SK-N-SH (cell line): Measurements from ENCODE around the gene ZNF608. TPM values are rescaled to one million over a fixed set of nuclear protein-coding genes. Genes with fewer than 3 reads are reported as not detected.

Source experiments
- CTCF ChIA-PET: fragments of 300-600, 350-600 bp; formaldehyde crosslinking; extraction: SDS; loops from one replicate; lab custom pipeline; 2021; lab: Yijun Ruan, JAX
- POLR2A ChIA-PET: fragments of 350-600 bp; sonication (Branson Sonifier 250); formaldehyde crosslinking; extraction: SDS; loops from one replicate; lab custom pipeline; 2020; ENCODE audit warnings: antibody characterized with exemption, inconsistent platforms; lab: Yijun Ruan, JAX
- DNase-seq: peaks from one replicate; pipeline ENCODE4 v3.0.0; 2012
- H2AFZ ChIP-seq: fragments of 200-600 bp; sonication (generic); 2 replicates; pipeline ENCODE4 v1.8.1; 2016; ENCODE audit warnings: antibody characterized with exemption, mild to moderate bottlenecking, low read depth
- H3F3A ChIP-seq: fragments of 200-600 bp; sonication (generic); replicated peaks from 2 replicates; pipeline ENCODE3; 2016; ENCODE audit warnings: antibody characterized with exemption, mild to moderate bottlenecking; ENCODE audit not compliant: insufficient read depth
- H3K27ac ChIP-seq, 2 experiments: fragments of 200-500 bp in 1 of 2; fragments of 200-600 bp in 1 of 2; sonication (Bioruptor generic) in 1 of 2; sonication (generic), shearing (Covaris generic) in 1 of 2; 2 replicates each; pipeline versions ENCODE4 v1.5.1 to v1.6.1; 2014 to 2016; ENCODE audit warnings: low read depth in 2 of 2, inconsistent platforms in 1 of 2, low read length in 1 of 2, mild to moderate bottlenecking in 1 of 2, mixed read lengths in 1 of 2
- H3K27me3 ChIP-seq: fragments of 200-600 bp; sonication (generic), shearing (Covaris generic); 2 replicates; pipeline ENCODE4 v1.6.1; 2016; ENCODE audit warnings: mixed run types; ENCODE audit not compliant: insufficient read depth
- H3K36me3 ChIP-seq, 2 experiments: fragments of 200-500 bp in 1 of 2; fragments of 200-600 bp in 1 of 2; sonication (Bioruptor generic) in 1 of 2; sonication (generic) in 1 of 2; replicated peaks in 1 of 2; 2 replicates each; pipeline versions ENCODE3 to v1.5.1; 2014 to 2016; ENCODE audit warnings: low read length in 1 of 2, mild to moderate bottlenecking in 1 of 2; ENCODE audit not compliant: insufficient read depth in 2 of 2, control insufficient read depth in 1 of 2
- H3K4me1 ChIP-seq, 2 experiments: fragments of 200-500 bp in 1 of 2; fragments of 200-600 bp in 1 of 2; sonication (Bioruptor generic) in 1 of 2; sonication (generic), shearing (Covaris generic) in 1 of 2; 2 replicates each; pipeline versions ENCODE4 v1.5.1 to v1.6.1; 2014 to 2016; ENCODE audit warnings: low read depth in 1 of 2, low read length in 1 of 2, mixed run types in 1 of 2; ENCODE audit not compliant: insufficient read depth in 2 of 2, control insufficient read depth in 1 of 2
- H3K4me2 ChIP-seq: fragments of 200-600 bp; sonication (generic), shearing (Covaris generic); 2 replicates; pipeline ENCODE4 v1.6.1; 2017; ENCODE audit warnings: mixed run types
- H3K4me3 ChIP-seq, 2 experiments: fragments of 200-500 bp in 1 of 2; fragments of 200-600 bp in 1 of 2; sonication (Bioruptor generic) in 1 of 2; sonication (generic), shearing (Covaris generic) in 1 of 2; 2 replicates each; pipeline versions ENCODE4 v1.5.1 to v1.8.1; 2014 to 2016; ENCODE audit warnings: low read depth in 2 of 2, inconsistent platforms in 1 of 2, low read length in 1 of 2, mild to moderate bottlenecking in 1 of 2, mixed read lengths in 1 of 2, moderate library complexity in 1 of 2
- H3K79me2 ChIP-seq: fragments of 200-600 bp; sonication (generic); 2 replicates; pipeline ENCODE4 v1.8.1; 2017; ENCODE audit warnings: mild to moderate bottlenecking; ENCODE audit not compliant: insufficient read depth
- H3K9ac ChIP-seq: fragments of 200-600 bp; sonication (generic); 2 replicates; pipeline ENCODE4 v1.6.1; 2017; ENCODE audit warnings: mixed run types
- H3K9me2 ChIP-seq: fragments of 200-600 bp; sonication (generic); 2 replicates; pipeline ENCODE4 v1.6.1; 2017; ENCODE audit warnings: mixed run types
- H3K9me3 ChIP-seq: fragments of 200-600 bp; sonication (generic); 2 replicates; pipeline ENCODE4 v1.6.1; 2017; ENCODE audit warnings: mixed run types, mild to moderate bottlenecking, moderate library complexity
- H4K20me1 ChIP-seq: fragments of 200-600 bp; sonication (generic); 2 replicates; pipeline ENCODE4 v1.6.1; 2017; ENCODE audit warnings: mild to moderate bottlenecking, mixed run types; ENCODE audit not compliant: insufficient read depth
- EP300 ChIP-seq, 2 experiments: IDR thresholded peaks; 2 replicates each; pipeline versions ENCODE4 v1.4.0 to v1.6.1; 2012; ENCODE audit warnings: borderline replicate concordance in 1 of 2, low read depth in 1 of 2, low read length in 1 of 2
- FOSL2 ChIP-seq: IDR thresholded peaks from 2 replicates; pipeline ENCODE4 v1.4.0; 2012; ENCODE audit warnings: low read depth, mild to moderate bottlenecking, moderate library complexity, borderline replicate concordance
- FOXJ3 ChIP-seq: sonication (generic); formaldehyde crosslinking; IDR thresholded peaks from 2 replicates; pipeline ENCODE4 v1.5.1; 2020; ENCODE audit warnings: mild to moderate bottlenecking, missing genetic modification reagents
- FOXM1 ChIP-seq: IDR thresholded peaks from 2 replicates; pipeline ENCODE4 v1.4.0; 2012; ENCODE audit warnings: low read depth, mild to moderate bottlenecking
- GATA2 ChIP-seq: sonication (generic); formaldehyde crosslinking; IDR thresholded peaks from 2 replicates; pipeline ENCODE4 v1.5.0; 2020; ENCODE audit warnings: mild to moderate bottlenecking, missing genetic modification reagents
- JUND ChIP-seq: IDR thresholded peaks from 2 replicates; pipeline ENCODE4 v1.4.0; 2012
- MXI1 ChIP-seq: IDR thresholded peaks from 2 replicates; pipeline ENCODE4 v1.6.1; 2012; ENCODE audit warnings: mild to moderate bottlenecking, low read depth, low read length, improper control_type of control experiment
- NFIC ChIP-seq: IDR thresholded peaks from 2 replicates; pipeline ENCODE4 v1.4.0; 2012; ENCODE audit warnings: borderline replicate concordance
- POLR2AphosphoS5 ChIP-seq: IDR thresholded peaks from 2 replicates; pipeline ENCODE4 v1.6.1; 2012; ENCODE audit warnings: low read depth, low read length
- RCOR1 ChIP-seq: fragments of 150-350 bp; IDR thresholded peaks from 2 replicates; pipeline ENCODE4 v1.6.1; 2017; ENCODE audit warnings: antibody characterized with exemption, low read length
- SMC3 ChIP-seq: IDR thresholded peaks from 2 replicates; pipeline ENCODE4 v1.6.1; 2012; ENCODE audit warnings: low read depth, low read length, improper control_type of control experiment
- TAF1 ChIP-seq: IDR thresholded peaks from 2 replicates; pipeline ENCODE4 v1.6.1; 2012; ENCODE audit warnings: low read depth, mild to moderate bottlenecking, low read length, moderate library complexity, borderline replicate concordance
- TCF12 ChIP-seq: IDR thresholded peaks from 2 replicates; pipeline ENCODE4 v1.4.0; 2012
- TEAD4 ChIP-seq: IDR thresholded peaks from 2 replicates; pipeline ENCODE4 v1.4.0; 2012; ENCODE audit warnings: mild to moderate bottlenecking, borderline replicate concordance; ENCODE audit not compliant: insufficient read depth
- USF1 ChIP-seq: IDR thresholded peaks from 2 replicates; pipeline ENCODE4 v1.4.0; 2012; ENCODE audit warnings: low read depth, borderline replicate concordance
- ZBTB33 ChIP-seq: IDR thresholded peaks from 2 replicates; pipeline ENCODE4 v1.4.0; 2012; ENCODE audit warnings: low read depth, borderline replicate concordance
- WGBS: methylation state at CpG from one replicate; pipeline ENCODE4 v1.1.6; 2017; ENCODE audit warnings: low lambda C conversion rate; 5-methylcytosine and 5-hydroxymethylcytosine counted together
- polyA plus RNA-seq, 3 experiments: library from polyadenylated mRNA; depleted of rRNA; stranded (reverse); fragments of >200 nt; gene quantifications; 2 replicates each; pipeline ENCODE4 v1.2.3, GENCODE V29; 2012
- TF ChIP-seq, protein P1 (sequence below): fragments of 200-600 bp; sonication (generic); IDR thresholded peaks from 2 replicates; pipeline ENCODE4 v1.6.1; 2017; ENCODE audit warnings: antibody characterized with exemption, mild to moderate bottlenecking, moderate library complexity
- TF ChIP-seq, protein P2 (sequence below): fragments of 150-350 bp; IDR thresholded peaks from 2 replicates; pipeline ENCODE4 v1.6.1; 2017; ENCODE audit warnings: antibody characterized with exemption, low read length, low read depth, borderline replicate concordance
- TF ChIP-seq, protein P3 (sequence below): IDR thresholded peaks from 2 replicates; pipeline ENCODE4 v1.6.1; 2012; ENCODE audit warnings: mild to moderate bottlenecking, low read depth, low read length, moderate library complexity

Gene ZNF608
- polyA plus RNA-seq, 1 of the 3 experiments (the other 2 are of a cell fraction): 4.9 TPM

DNA sequence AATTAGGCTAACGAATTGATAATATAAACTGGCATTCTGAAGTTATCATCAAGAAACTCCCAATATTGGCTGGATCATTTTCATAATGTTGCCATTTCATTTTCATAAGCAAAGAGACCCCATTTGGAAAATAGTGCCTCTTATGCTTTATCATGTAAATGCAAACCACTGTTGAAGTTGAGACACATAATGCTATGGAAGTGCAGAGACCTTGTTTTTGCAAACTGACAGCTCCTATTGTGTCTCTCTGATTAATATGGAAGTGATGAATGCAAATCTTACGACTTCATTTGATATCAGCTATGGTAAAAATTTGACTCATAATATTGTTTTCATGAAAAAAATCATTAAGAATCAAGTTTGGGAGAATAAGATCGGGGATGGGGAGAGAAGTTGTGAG is 25.3 kb upstream of the ZNF608 start:
- Histone ChIP-seq H3K79me2 (no peaks in the 10 kb centered on the region), H4K20me1 (no peaks in the 10 kb centered on the region), H3K9me3 (no peaks in the 10 kb centered on the region), H3K4me1 (peaks cover 0 to 7% of the 10 kb centered on the region in 2 experiments; a peak in 2 of 4 replicates), H2AFZ (no peak overlapping the region), H3K36me3 (no peaks in the 10 kb centered on the region), H3K27ac (no peak overlapping the region), H3K9me2 (no peaks in the 10 kb centered on the region), H3K4me2 (no peak overlapping the region), H3K9ac (no peak overlapping the region), H3F3A (peaks cover 4% of the 10 kb centered on the region), H3K4me3 (no peak overlapping the region), H3K27me3 (no peaks in the 10 kb centered on the region)
- WGBS: 87% methylated on average over 3 of the region's 3 CpGs
- POLR2A ChIA-PET: no interaction called here
- no peak for DNase-seq
- TF ChIP-seq USF1: no peak
- no peak for TF ChIP-seq TAF1
- TF ChIP-seq TCF12: no peak
- TF ChIP-seq MXI1: no peak
- no peak for TF ChIP-seq SMC3
- TF ChIP-seq JUND: no peak
- no peak for TF ChIP-seq NFIC
- TF ChIP-seq POLR2AphosphoS5: no peak
- TF ChIP-seq FOSL2: no peak
- TF ChIP-seq TEAD4: no peak
- no peak for TF ChIP-seq FOXM1
- no peak for TF ChIP-seq ZBTB33
- no peak for TF ChIP-seq EP300 (IDR thresholded peaks at IDR 0.05; ENCODE audit: borderline replicate concordance in 1 of 2, low read depth in 1 of 2, low read length in 1 of 2)
- no peak for TF ChIP-seq RCOR1
- TF ChIP-seq GATA2 (CRISPR knock-in tag): no peak
- TF ChIP-seq, protein P1, sequence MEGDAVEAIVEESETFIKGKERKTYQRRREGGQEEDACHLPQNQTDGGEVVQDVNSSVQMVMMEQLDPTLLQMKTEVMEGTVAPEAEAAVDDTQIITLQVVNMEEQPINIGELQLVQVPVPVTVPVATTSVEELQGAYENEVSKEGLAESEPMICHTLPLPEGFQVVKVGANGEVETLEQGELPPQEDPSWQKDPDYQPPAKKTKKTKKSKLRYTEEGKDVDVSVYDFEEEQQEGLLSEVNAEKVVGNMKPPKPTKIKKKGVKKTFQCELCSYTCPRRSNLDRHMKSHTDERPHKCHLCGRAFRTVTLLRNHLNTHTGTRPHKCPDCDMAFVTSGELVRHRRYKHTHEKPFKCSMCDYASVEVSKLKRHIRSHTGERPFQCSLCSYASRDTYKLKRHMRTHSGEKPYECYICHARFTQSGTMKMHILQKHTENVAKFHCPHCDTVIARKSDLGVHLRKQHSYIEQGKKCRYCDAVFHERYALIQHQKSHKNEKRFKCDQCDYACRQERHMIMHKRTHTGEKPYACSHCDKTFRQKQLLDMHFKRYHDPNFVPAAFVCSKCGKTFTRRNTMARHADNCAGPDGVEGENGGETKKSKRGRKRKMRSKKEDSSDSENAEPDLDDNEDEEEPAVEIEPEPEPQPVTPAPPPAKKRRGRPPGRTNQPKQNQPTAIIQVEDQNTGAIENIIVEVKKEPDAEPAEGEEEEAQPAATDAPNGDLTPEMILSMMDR: no peak
- TF ChIP-seq, protein P2, sequence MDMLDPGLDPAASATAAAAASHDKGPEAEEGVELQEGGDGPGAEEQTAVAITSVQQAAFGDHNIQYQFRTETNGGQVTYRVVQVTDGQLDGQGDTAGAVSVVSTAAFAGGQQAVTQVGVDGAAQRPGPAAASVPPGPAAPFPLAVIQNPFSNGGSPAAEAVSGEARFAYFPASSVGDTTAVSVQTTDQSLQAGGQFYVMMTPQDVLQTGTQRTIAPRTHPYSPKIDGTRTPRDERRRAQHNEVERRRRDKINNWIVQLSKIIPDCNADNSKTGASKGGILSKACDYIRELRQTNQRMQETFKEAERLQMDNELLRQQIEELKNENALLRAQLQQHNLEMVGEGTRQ: no peak
- TF ChIP-seq, protein P3, sequence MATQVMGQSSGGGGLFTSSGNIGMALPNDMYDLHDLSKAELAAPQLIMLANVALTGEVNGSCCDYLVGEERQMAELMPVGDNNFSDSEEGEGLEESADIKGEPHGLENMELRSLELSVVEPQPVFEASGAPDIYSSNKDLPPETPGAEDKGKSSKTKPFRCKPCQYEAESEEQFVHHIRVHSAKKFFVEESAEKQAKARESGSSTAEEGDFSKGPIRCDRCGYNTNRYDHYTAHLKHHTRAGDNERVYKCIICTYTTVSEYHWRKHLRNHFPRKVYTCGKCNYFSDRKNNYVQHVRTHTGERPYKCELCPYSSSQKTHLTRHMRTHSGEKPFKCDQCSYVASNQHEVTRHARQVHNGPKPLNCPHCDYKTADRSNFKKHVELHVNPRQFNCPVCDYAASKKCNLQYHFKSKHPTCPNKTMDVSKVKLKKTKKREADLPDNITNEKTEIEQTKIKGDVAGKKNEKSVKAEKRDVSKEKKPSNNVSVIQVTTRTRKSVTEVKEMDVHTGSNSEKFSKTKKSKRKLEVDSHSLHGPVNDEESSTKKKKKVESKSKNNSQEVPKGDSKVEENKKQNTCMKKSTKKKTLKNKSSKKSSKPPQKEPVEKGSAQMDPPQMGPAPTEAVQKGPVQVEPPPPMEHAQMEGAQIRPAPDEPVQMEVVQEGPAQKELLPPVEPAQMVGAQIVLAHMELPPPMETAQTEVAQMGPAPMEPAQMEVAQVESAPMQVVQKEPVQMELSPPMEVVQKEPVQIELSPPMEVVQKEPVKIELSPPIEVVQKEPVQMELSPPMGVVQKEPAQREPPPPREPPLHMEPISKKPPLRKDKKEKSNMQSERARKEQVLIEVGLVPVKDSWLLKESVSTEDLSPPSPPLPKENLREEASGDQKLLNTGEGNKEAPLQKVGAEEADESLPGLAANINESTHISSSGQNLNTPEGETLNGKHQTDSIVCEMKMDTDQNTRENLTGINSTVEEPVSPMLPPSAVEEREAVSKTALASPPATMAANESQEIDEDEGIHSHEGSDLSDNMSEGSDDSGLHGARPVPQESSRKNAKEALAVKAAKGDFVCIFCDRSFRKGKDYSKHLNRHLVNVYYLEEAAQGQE: no peak
- TF ChIP-seq FOXJ3 (CRISPR knock-in tag): no peak
- CTCF ChIA-PET: no interaction called here
